Measurements from ENCODE around the gene SNAP47. TPM values are rescaled to one million over a fixed set of nuclear protein-coding genes. Genes with fewer than 3 reads are reported as not detected.

The SNAP47 gene
- total RNA-seq, 4 donors from 2014 or later = 11.3 to 28.5 (median 20.2) TPM

GRCh38 chr1:227763246-227764018 is 28.2 kb downstream of the SNAP47 start:
- TF ChIP-seq CTCF (IDR thresholded peaks at IDR 0.05) (no peak), POLR2A (IDR thresholded peaks at IDR 0.05) (no peak)
- peaks cover 0 to 10% (median 0%) of the 10 kb centered on the region in 4 donors for H3K27me3 ChIP-seq
- DNase-seq = no peak
- WGBS, 2 donors = 70 to 90% methylated on average over 2 to 12 of the region's 16 CpGs
- peaks cover 20 to 46% (median 32%) of the 10 kb centered on the region in 3 donors for H3K4me1 ChIP-seq
- peaks cover 5 to 78% (median 10%) of the 10 kb centered on the region in 3 donors for H3K36me3 ChIP-seq
- intact Hi-C loops (cut with DNase I) = loop anchor here (5.0 to 10.0 kb wide), 2 partner anchors 121 to 184 kb away; partner anchors contain the start of gene WNT9A
- H3K4me3 ChIP-seq = no peak overlapping the region
- H3K27ac ChIP-seq = peak overlapping the region in 3 of 4 donors; percentile 24 to 57 (median 46)
- H3K9me3 ChIP-seq = no peaks in the 10 kb centered on the region

DNA sequence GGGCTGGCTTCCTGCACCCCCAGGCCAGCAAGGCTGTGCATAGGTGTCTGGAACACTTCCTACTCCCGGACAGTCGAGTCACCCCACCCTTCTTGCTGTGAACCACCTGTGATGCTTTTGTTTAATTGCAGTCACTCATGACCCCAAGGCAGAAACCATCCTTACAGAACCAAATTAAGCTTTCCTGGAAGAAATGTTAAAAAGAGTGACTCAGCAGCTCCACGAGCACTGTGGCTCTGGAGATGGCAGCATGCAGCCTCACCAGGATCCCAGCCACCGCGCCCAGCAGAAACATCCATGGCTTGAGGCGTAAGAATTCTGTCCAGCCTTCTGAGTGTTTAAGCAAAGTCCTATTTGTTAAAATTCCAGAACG is 28.8 kb downstream of the SNAP47 start:
- WGBS, 2 donors = 44 to 52% methylated on average over 4 to 7 of the region's 7 CpGs
- intact Hi-C loops (cut with DNase I) = loop anchor here (5.0 to 10.0 kb wide), 2 partner anchors 121 to 183 kb away; partner anchors contain the start of gene WNT9A
- Histone ChIP-seq H3K27ac (peak overlapping the region in 3 of 4 donors; percentile 24 to 57 (median 46)), H3K4me1 (peaks cover 20 to 46% (median 32%) of the 10 kb centered on the region in 3 donors), H3K4me3 (no peak overlapping the region), H3K27me3 (peaks cover 0 to 10% (median 0%) of the 10 kb centered on the region in 4 donors), H3K9me3 (no peaks in the 10 kb centered on the region), H3K36me3 (peaks cover 8 to 79% (median 10%) of the 10 kb centered on the region in 3 donors)
- no peak for TF ChIP-seq POLR2A (IDR thresholded peaks at IDR 0.05)
- TF ChIP-seq CTCF (IDR thresholded peaks at IDR 0.05) = no peak
- no peak for DNase-seq

DNA sequence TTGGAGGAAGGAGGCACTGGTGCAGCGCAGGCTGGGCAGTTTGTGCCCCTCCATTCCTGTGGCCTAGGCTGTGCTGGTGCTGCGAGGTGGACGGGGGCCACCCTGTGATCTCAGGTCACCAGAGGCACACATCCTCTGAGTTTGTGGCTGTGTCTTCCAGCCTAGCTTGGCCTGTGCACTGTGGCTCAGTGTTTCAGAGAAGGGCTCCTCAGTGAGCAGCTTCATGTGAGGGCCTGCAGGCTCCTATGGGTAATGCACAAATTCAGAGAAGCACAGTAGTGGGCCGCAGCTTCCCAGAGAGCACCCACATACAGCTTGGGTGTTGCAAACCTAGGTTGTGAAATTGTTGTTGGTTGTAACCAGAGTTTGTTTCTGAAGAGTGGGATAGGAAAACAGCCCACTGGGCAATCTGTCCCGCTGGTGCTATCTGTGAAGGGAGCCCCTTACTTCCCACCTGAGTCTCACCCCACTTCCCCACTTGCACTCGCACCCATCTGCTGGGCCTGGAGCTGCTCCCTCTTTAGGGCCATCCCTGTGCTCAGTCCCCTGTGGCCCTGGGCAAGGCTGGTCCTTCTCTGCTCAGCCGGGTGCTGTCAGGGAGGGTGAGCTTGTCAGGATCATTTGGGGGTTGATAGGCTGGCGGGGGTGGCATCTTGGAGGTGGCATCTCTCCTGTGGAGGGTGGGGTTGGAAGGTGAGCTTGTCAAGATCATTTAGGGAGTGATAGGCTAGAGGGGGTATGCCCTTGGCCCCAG is 30.2 kb downstream of the SNAP47 start:
- Histone ChIP-seq H3K4me3 (no peak overlapping the region), H3K4me1 (peaks cover 20 to 43% (median 28%) of the 10 kb centered on the region in 3 donors), H3K27ac (peak overlapping the region in 1 of 4 donors; percentile 9), H3K36me3 (peaks cover under 1 to 79% (median 8%) of the 10 kb centered on the region in 3 donors), H3K27me3 (peaks cover 0 to 10% (median 0%) of the 10 kb centered on the region in 4 donors), H3K9me3 (no peaks in the 10 kb centered on the region)
- intact Hi-C loops (cut with DNase I) = loop anchor here (10.0 kb wide), 1 partner anchor 119 kb away; no protein-coding TSS in a partner anchor
- DNase-seq = no peak
- TF ChIP-seq CTCF (IDR thresholded peaks at IDR 0.05) (no peak), POLR2A (IDR thresholded peaks at IDR 0.05) (no peak)
- WGBS, 2 donors = 83 to 100% methylated on average over 2 to 3 of the region's 8 CpGs

GRCh38 chr1:227766015-227766634 is 30.9 kb downstream of the SNAP47 start:
- peaks cover 20 to 43% (median 28%) of the 10 kb centered on the region in 3 donors for H3K4me1 ChIP-seq
- H3K27ac ChIP-seq = peak overlapping the region in 1 of 4 donors; percentile 9
- DNase-seq = no peak
- H3K9me3 ChIP-seq = no peaks in the 10 kb centered on the region
- H3K36me3 ChIP-seq = peaks cover 0 to 79% (median 8%) of the 10 kb centered on the region in 3 donors
- TF ChIP-seq POLR2A (IDR thresholded peaks at IDR 0.05) (no peak), CTCF (IDR thresholded peaks at IDR 0.05) (no peak)
- H3K4me3 ChIP-seq = no peak overlapping the region
- 66 to 70% methylated on average over 6 to 12 of the region's 17 CpGs for WGBS, 2 donors
- peaks cover 0 to 10% (median 0%) of the 10 kb centered on the region in 4 donors for H3K27me3 ChIP-seq
- intact Hi-C loops (cut with DNase I) = loop anchor here (10.0 kb wide), 1 partner anchor 119 kb away; no protein-coding TSS in a partner anchor

Data from esophagus squamous epithelium (tissue), 5 donors.